ENCODE measurements around the gene OR51S1.

- TF ChIP-seq POLR2A (IDR thresholded peaks at IDR 0.05; ENCODE audit: low read depth, low read length) (no peak), POLR2AphosphoS5 (IDR thresholded peaks at IDR 0.05; ENCODE audit: low read depth, low read length) (no peak)
Observed at GRCh38 chr11:4881860-4882500, 33.0 kb upstream of the OR51S1 start, which contains the start of gene OR51T1.

Measured in GM12891 (cell line).